Endothelial cell of umbilical vein (primary cell): ENCODE results near the gene C16orf74. TPM values are rescaled to one million over a fixed set of nuclear protein-coding genes. Genes with fewer than 3 reads are reported as not detected.
A peak's percentile ranks its signal among the peaks of the same experiment; 100 is the strongest.

Experiments
- BruUV-seq: library from RNA; stranded (reverse); fragments of 400-500 nt; replicated peaks from 2 replicates; lab custom pipeline; 2021; lab: Mats Ljungman, UMichigan
- CTCF ChIA-PET: fragments of 300-600, 350-600 bp; sonication (Branson Sonifier 250); formaldehyde crosslinking; loops from one replicate; lab custom pipeline; 2021; ENCODE audit warnings: antibody characterized with exemption, inconsistent platforms; lab: Charles Lee
- POLR2A ChIA-PET: fragments of 300-600, 350-600 bp; sonication (Branson Sonifier 250); formaldehyde crosslinking; loops from one replicate; lab custom pipeline; 2021; ENCODE audit warnings: antibody characterized with exemption, inconsistent platforms; lab: Charles Lee
- DNase-seq: peaks from one replicate; pipeline ENCODE4 v3.0.0-alpha.2; 2011; ENCODE audit warnings: low read depth, low spot score
- FAIRE-seq: peaks from 2 replicates; lab custom pipeline; 2011; peaks lifted over from hg19 to GRCh38; lab: Jason Lieb, UNC
- H2AFZ ChIP-seq: 2 replicates; pipeline ENCODE4 v1.6.0; 2012; ENCODE audit warnings: low read depth, low read length, control low read depth, inconsistent platforms
- H3K27ac ChIP-seq: 2 replicates; pipeline ENCODE4 v1.5.1; 2011; ENCODE audit warnings: low read depth, mild to moderate bottlenecking, control low read depth, low read length, moderate library complexity; ENCODE audit not compliant: insufficient read depth
- H3K27me3 ChIP-seq, 2 experiments: 2 replicates each; pipeline versions ENCODE4 v1.6.0 to v1.6.1; 2011; ENCODE audit warnings: low read length in 2 of 2, mixed read lengths in 1 of 2; ENCODE audit not compliant: control insufficient read depth in 2 of 2, insufficient read depth in 2 of 2
- H3K36me3 ChIP-seq, 2 experiments: 2 replicates in 1 of 2; 3 replicates in 1 of 2; pipeline ENCODE4 v1.5.1; 2011; ENCODE audit warnings: low read length in 2 of 2, mild to moderate bottlenecking in 1 of 2, moderate library complexity in 1 of 2; ENCODE audit not compliant: control insufficient read depth in 2 of 2, insufficient read depth in 2 of 2; ENCODE audit errors: extremely low read depth in 1 of 2
- H3K4me1 ChIP-seq: 3 replicates; pipeline ENCODE4 v1.5.1; 2011; ENCODE audit warnings: mild to moderate bottlenecking, low read length; ENCODE audit not compliant: control insufficient read depth, insufficient read depth; ENCODE audit errors: extremely low read depth
- H3K4me2 ChIP-seq: 2 replicates; pipeline ENCODE4 v1.6.1; 2011; ENCODE audit warnings: low read length, control low read depth, mixed read lengths; ENCODE audit not compliant: insufficient read depth
- H3K4me3 ChIP-seq, 3 experiments: fragments of 200-600 bp in 1 of 3; sonication (generic), shearing (Covaris generic) in 1 of 3; replicated peaks in 1 of 3; 2 replicates each; pipeline ENCODE4 v1.5.1; 2011 to 2016; ENCODE audit warnings: control low read depth in 3 of 3, low read length in 3 of 3, mild to moderate bottlenecking in 2 of 3, inconsistent platforms in 1 of 3, low read depth in 1 of 3, moderate library complexity in 1 of 3; ENCODE audit not compliant: insufficient read depth in 1 of 3
- H3K79me2 ChIP-seq: 2 replicates; pipeline ENCODE4 v1.6.0; 2012; ENCODE audit warnings: low read length, inconsistent platforms; ENCODE audit not compliant: control insufficient read depth, insufficient read depth
- H3K9ac ChIP-seq: replicated peaks from 2 replicates; pipeline ENCODE3; 2011; ENCODE audit warnings: low read length, control low read depth; ENCODE audit not compliant: insufficient read depth; ENCODE audit errors: extremely low read depth
- H3K9me1 ChIP-seq: replicated peaks from 3 replicates; pipeline ENCODE4 v1.6.0; 2011; ENCODE audit warnings: mild to moderate bottlenecking, low read length; ENCODE audit not compliant: control insufficient read depth, insufficient read depth; ENCODE audit errors: extremely low read depth
- H3K9me3 ChIP-seq: replicated peaks from 2 replicates; pipeline ENCODE4 v1.5.1; 2012; ENCODE audit warnings: low read length, inconsistent platforms; ENCODE audit not compliant: control insufficient read depth, insufficient read depth
- H4K20me1 ChIP-seq: replicated peaks from 2 replicates; pipeline ENCODE3; 2011; ENCODE audit warnings: mild to moderate bottlenecking, low read length; ENCODE audit not compliant: control insufficient read depth, insufficient read depth; ENCODE audit errors: extremely low read depth
- EZH2 ChIP-seq: IDR thresholded peaks from 2 replicates; pipeline ENCODE4 v1.6.1; 2012; ENCODE audit warnings: borderline replicate concordance, low read depth, mild to moderate bottlenecking, moderate library complexity, low read length, inconsistent platforms; ENCODE audit not compliant: severe bottlenecking
- FOS ChIP-seq: IDR thresholded peaks from 2 replicates; pipeline ENCODE4 v1.6.1; 2011; ENCODE audit warnings: mild to moderate bottlenecking, low read length, moderate library complexity, borderline replicate concordance; ENCODE audit not compliant: insufficient read depth
- GATA2 ChIP-seq: IDR thresholded peaks from 2 replicates; pipeline ENCODE4 v1.7.0; 2011; ENCODE audit warnings: low read depth, mild to moderate bottlenecking, moderate library complexity, mixed read lengths, low read length; ENCODE audit not compliant: insufficient read length, insufficient read depth
- JUN ChIP-seq: IDR thresholded peaks from 2 replicates; pipeline ENCODE4 v1.6.1; 2011; ENCODE audit warnings: borderline replicate concordance, low read depth; ENCODE audit not compliant: insufficient read length, insufficient read depth
- MYC ChIP-seq: IDR thresholded peaks from one replicate; pipeline ENCODE4 v1.6.1; 2011; ENCODE audit warnings: mild to moderate bottlenecking, low read depth, low read length
- POLR2A ChIP-seq: IDR thresholded peaks from 2 replicates; pipeline ENCODE4 v1.6.1; 2012; ENCODE audit warnings: low read depth, mild to moderate bottlenecking, control low read depth, low read length
- POLR2AphosphoS5 ChIP-seq: IDR thresholded peaks from 2 replicates; pipeline ENCODE4 v1.6.1; 2012; ENCODE audit warnings: low read depth, mild to moderate bottlenecking, control low read depth, low read length, moderate library complexity; ENCODE audit not compliant: insufficient read depth
- dilution Hi-C: fragments of 300-500 bp; cut with MboI; formaldehyde crosslinking; loops from one replicate; pipeline ENCODE4 v1.15.0; 2019; ENCODE audit warnings: low sequenced_read_pairs; ENCODE audit not compliant: extremely low pct_ligation_motif_present
- intact Hi-C: fragments of 100-400 bp; cut with micrococcal nuclease; formaldehyde crosslinking; loops from one replicate; pipeline ENCODE4 v1.10.0; 2022
- polyA plus RNA-seq, 4 experiments: library from polyadenylated mRNA; depleted of rRNA in 3 of 4; stranded (reverse) in 3 of 4; unstranded in 1 of 4; fragments of >200 nt; gene quantifications; 2 replicates each; pipeline versions ENCODE4 v1.2.1 to v1.2.3, GENCODE V29; 2011 to 2012; ENCODE audit warnings: missing spikeins in 1 of 4
- total RNA-seq: library from RNA; stranded (reverse); gene quantifications from 2 replicates; pipeline ENCODE4 v1.2.3, GENCODE V29; 2021
- TF ChIP-seq, protein P1 (sequence below), 2 donors: IDR thresholded peaks; 1 replicate in 1 of 2; 2 replicates in 1 of 2; pipeline ENCODE4 v1.5.1; 2011; ENCODE audit warnings: low read length in 2 of 2, mild to moderate bottlenecking in 2 of 2, moderate library complexity in 2 of 2, control low read depth in 1 of 2, inconsistent platforms in 1 of 2, low read depth in 1 of 2; ENCODE audit not compliant: insufficient read depth in 1 of 2; ENCODE audit errors: extremely low read depth in 1 of 2
- TF ChIP-seq, protein P2 (sequence below): IDR thresholded peaks from 2 replicates; pipeline ENCODE4 v1.6.1; 2011; ENCODE audit not compliant: insufficient read depth, insufficient read length

Gene C16orf74
- total and polyA plus RNA-seq, 2 donors (not counting 3 experiments of a cell fraction or from before 2014, with no cell fraction given), result 12.1 to 38.7 TPM

DNA sequence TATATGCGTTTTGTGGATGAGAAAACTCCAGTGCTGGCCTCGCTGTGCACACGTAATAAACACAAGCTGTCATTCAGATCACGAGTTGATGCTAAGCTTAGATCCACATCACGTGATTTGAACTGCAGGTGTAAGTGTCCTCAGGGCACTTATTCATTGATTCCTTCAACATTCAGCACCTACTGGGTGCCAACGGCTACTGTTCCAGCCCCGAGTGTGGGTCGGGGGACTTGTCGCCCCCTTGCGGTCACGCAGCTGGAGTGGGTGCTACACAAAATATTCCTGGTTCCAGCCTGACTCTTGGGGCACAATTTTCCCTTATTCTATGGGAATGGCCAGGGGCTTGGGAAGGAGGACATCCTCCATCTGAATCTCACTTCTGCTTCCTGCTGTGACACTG lies 32.2 kb downstream of the C16orf74 start:
- H2AFZ ChIP-seq, result no peak overlapping the region
- no peaks in the 10 kb centered on the region for H3K9me1 ChIP-seq
- intact Hi-C loops (loop anchor here (1.0 kb wide), 3 partner anchors 32 to 59 kb away; no protein-coding TSS in a partner anchor), dilution Hi-C loops (no loop called here)
- H3K9me3 ChIP-seq, result no peaks in the 10 kb centered on the region
- no peak overlapping the region for H3K27ac ChIP-seq
- no peaks in the 10 kb centered on the region for H3K36me3 ChIP-seq
- H3K27me3 ChIP-seq, result no peaks in the 10 kb centered on the region
- DNase-seq (no peak), FAIRE-seq (peak; percentile 21)
- no peak overlapping the region for H3K4me2 ChIP-seq
- CTCF ChIA-PET, result interaction anchor here (0.6 to 8.1 kb wide), 12 partner anchors 9 to 102 kb away, joined by 3 to 119 read pairs (median 3); no protein-coding TSS in a partner anchor
- no peaks in the 10 kb centered on the region for H4K20me1 ChIP-seq
- TF ChIP-seq EZH2, result no peak
- TF ChIP-seq, protein P1, sequence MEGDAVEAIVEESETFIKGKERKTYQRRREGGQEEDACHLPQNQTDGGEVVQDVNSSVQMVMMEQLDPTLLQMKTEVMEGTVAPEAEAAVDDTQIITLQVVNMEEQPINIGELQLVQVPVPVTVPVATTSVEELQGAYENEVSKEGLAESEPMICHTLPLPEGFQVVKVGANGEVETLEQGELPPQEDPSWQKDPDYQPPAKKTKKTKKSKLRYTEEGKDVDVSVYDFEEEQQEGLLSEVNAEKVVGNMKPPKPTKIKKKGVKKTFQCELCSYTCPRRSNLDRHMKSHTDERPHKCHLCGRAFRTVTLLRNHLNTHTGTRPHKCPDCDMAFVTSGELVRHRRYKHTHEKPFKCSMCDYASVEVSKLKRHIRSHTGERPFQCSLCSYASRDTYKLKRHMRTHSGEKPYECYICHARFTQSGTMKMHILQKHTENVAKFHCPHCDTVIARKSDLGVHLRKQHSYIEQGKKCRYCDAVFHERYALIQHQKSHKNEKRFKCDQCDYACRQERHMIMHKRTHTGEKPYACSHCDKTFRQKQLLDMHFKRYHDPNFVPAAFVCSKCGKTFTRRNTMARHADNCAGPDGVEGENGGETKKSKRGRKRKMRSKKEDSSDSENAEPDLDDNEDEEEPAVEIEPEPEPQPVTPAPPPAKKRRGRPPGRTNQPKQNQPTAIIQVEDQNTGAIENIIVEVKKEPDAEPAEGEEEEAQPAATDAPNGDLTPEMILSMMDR (IDR thresholded peaks at IDR 0.05; ENCODE audit: extremely low read depth in 1 of 2, insufficient read depth in 1 of 2, low read depth in 1 of 2, low read length in 2 of 2), result peak; percentile 52 to 61
- BruUV-seq, result no TSS peak
- H3K4me1 ChIP-seq, result peaks cover 25% of the 10 kb centered on the region
- H3K4me3 ChIP-seq, result no peak overlapping the region
- H3K79me2 ChIP-seq, result peaks cover 7% of the 10 kb centered on the region
- no peak overlapping the region for H3K9ac ChIP-seq
- POLR2A ChIA-PET, result no interaction called here

DNA sequence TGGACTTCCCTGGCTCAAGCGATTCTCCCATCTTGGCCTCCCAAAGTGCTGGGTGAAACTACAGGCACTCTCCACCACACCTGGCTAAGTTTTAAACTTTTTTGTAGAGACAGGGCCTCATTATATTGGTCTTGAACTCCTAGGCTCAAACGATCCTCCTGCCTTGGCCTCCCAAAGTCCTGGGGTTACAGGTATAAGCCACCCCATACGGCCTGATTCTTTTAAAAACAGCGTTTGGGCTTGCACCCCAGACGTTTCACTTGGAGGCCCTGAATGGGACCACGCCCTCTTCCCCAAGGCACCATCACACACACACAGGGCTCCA lies 32.8 kb downstream of the C16orf74 start:
- Histone ChIP-seq H3K79me2 (peaks cover 3% of the 10 kb centered on the region), H3K9ac (no peak overlapping the region), H3K9me1 (no peaks in the 10 kb centered on the region), H3K27me3 (no peaks in the 10 kb centered on the region), H3K36me3 (no peaks in the 10 kb centered on the region), H3K4me3 (no peak overlapping the region), H3K4me2 (no peak overlapping the region), H3K9me3 (no peaks in the 10 kb centered on the region), H2AFZ (no peak overlapping the region), H3K27ac (no peak overlapping the region), H4K20me1 (no peaks in the 10 kb centered on the region), H3K4me1 (peaks cover 25% of the 10 kb centered on the region)
- ChIA-PET POLR2A (no interaction called here), CTCF (interaction anchor here (0.8 to 8.1 kb wide), 13 partner anchors 8 to 443 kb away, joined by 3 to 119 read pairs (median 3); partner anchors contain the start of gene GINS2)
- FAIRE-seq, result no peak
- TF ChIP-seq, protein P2, sequence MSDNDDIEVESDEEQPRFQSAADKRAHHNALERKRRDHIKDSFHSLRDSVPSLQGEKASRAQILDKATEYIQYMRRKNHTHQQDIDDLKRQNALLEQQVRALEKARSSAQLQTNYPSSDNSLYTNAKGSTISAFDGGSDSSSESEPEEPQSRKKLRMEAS, result no peak
- no peak for TF ChIP-seq POLR2AphosphoS5
- TF ChIP-seq, protein P1 (IDR thresholded peaks at IDR 0.05; ENCODE audit: extremely low read depth in 1 of 2, insufficient read depth in 1 of 2, low read depth in 1 of 2, low read length in 2 of 2), result no peak
- no peak for TF ChIP-seq JUN
- TF ChIP-seq POLR2A, result no peak
- TF ChIP-seq GATA2, result no peak
- no peak for TF ChIP-seq MYC
- TF ChIP-seq EZH2, result no peak
- no peak for TF ChIP-seq FOS
- intact Hi-C loops, result loop anchor here (1.0 kb wide), 3 partner anchors 32 to 59 kb away; no protein-coding TSS in a partner anchor
- no TSS peak for BruUV-seq
- dilution Hi-C loops, result no loop called here
- DNase-seq, result no peak
